ENCODE data around the gene CREG2. TPM values are rescaled to one million over a fixed set of nuclear protein-coding genes. Genes with fewer than 3 reads are reported as not detected.
A peak's percentile ranks its signal among the peaks of the same experiment; 100 is the strongest.

The CREG2 gene
- total and polyA plus RNA-seq, 10 donors, result 0.17 TPM; not detected in 9

DNA sequence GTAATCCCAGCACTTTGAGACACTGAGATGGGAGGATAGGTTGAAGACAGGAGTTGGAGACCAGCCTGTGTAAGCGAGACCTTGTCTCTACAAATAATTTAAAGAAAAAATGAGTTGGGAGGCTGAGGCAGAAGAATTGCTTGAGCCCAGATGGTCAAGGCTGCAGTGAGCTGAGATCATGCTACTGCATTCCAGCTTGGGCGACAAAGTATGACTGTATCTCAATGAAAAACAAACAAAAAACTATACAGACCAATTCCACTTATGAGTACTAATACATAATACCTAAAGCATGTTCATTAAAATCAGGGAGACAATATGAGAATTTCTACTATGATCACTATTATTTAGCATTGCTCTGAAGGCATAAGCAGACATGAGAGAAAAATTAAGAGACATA, 91.4 kb downstream of the CREG2 start:
- Histone ChIP-seq H3K27ac (no peak overlapping the region), H3K4me3 (no peak overlapping the region), H3K27me3 (replicated peaks in 1 of 7) (no peaks in the 10 kb centered on the region), H3K9me3 (no peaks in the 10 kb centered on the region), H3K36me3 (peaks cover 0 to 90% (median 33%) of the 10 kb centered on the region in 6 donors), H3K4me1 (peaks cover 25 to 99% (median 79%) of the 10 kb centered on the region in 6 donors)
- DNase-seq, result no peak
- 91 to 97% (median 95%) methylated on average over 2 of the region's 2 CpGs for WGBS, 5 donors
- intact Hi-C loops (cut with DNase I; ENCODE audit: low total_unique reads), result no loop called here
- TF ChIP-seq, protein P1, sequence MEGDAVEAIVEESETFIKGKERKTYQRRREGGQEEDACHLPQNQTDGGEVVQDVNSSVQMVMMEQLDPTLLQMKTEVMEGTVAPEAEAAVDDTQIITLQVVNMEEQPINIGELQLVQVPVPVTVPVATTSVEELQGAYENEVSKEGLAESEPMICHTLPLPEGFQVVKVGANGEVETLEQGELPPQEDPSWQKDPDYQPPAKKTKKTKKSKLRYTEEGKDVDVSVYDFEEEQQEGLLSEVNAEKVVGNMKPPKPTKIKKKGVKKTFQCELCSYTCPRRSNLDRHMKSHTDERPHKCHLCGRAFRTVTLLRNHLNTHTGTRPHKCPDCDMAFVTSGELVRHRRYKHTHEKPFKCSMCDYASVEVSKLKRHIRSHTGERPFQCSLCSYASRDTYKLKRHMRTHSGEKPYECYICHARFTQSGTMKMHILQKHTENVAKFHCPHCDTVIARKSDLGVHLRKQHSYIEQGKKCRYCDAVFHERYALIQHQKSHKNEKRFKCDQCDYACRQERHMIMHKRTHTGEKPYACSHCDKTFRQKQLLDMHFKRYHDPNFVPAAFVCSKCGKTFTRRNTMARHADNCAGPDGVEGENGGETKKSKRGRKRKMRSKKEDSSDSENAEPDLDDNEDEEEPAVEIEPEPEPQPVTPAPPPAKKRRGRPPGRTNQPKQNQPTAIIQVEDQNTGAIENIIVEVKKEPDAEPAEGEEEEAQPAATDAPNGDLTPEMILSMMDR (IDR thresholded peaks at IDR 0.05 in 8 of 11, conservative IDR thresholded peaks at IDR 0.05 in 3 of 11), result no peak
- peak in 1 of 3 donors; percentile 10 for TF ChIP-seq POLR2AphosphoS5 (IDR thresholded peaks at IDR 0.05)
- TF ChIP-seq POLR2A (IDR thresholded peaks at IDR 0.05), result no peak

Small RNA genes lying within 50 kb of the gene (microRNA-seq; reads per million reads assigned to microRNA genes)
- gene MIR5696, result 1.7 to 2.9 (median 2.1) reads per million in 3 donors

Small RNA genes lying within 50 kb of the gene (small RNA-seq; reads per million reads assigned to genes)
- 0 to 0.97 (median 0.59) reads per million in 4 donors for gene MIR5696

Other genes with a start within 250 kb of the CREG2 start
- gene TBC1D8, start 236.1 kb downstream of the CREG2 start, total RNA-seq, result 100 to 1,000 TPM in 1 of 7 donors, 10 to 100 TPM in 6; 23.8 to 104 (median 54.5) TPM
- gene TBC1D8, start 236.1 kb downstream of the CREG2 start, polyA plus RNA-seq, result 10 to 100 TPM in 2 of 3 donors, 1 to 10 TPM in 1; 7.2 to 10.1 (median 10.1) TPM
- gene CNOT11, start 134.6 kb downstream of the CREG2 start, total RNA-seq, result 10 to 100 TPM; 29.8 to 36.4 (median 34.1) TPM
- 10 to 100 TPM; 17.9 to 22.7 (median 20.1) TPM for gene CNOT11, start 134.6 kb downstream of the CREG2 start, polyA plus RNA-seq
- 100 to 1,000 TPM; 141 to 398 (median 234) TPM for gene RNF149, start 78.8 kb downstream of the CREG2 start, total RNA-seq
- gene RNF149, start 78.8 kb downstream of the CREG2 start, polyA plus RNA-seq, result 10 to 100 TPM; 31.8 to 64.1 (median 54.2) TPM
- gene RFX8, start 87.6 kb upstream of the CREG2 start, total RNA-seq, result under 1 TPM in 2 of 7 donors, not detected in 5; 0.13 to 0.29 TPM
- gene RFX8, start 87.6 kb upstream of the CREG2 start, polyA plus RNA-seq, result under 1 TPM; 0.12 to 0.16 (median 0.13) TPM

Measured in spleen (tissue), 11 donors.